Esophagus (tissue), 2 donors: Measurements from ENCODE around the gene MRPL43. TPM values are rescaled to one million over a fixed set of nuclear protein-coding genes. Genes with fewer than 3 reads are reported as not detected.
"Not testable (repeated sequence)": the region's sequence is repeated elsewhere in the genome, so short reads cannot be mapped to it uniquely, and the experiment has no call there.

Experiments used
- H3K27ac ChIP-seq, 2 donors: one replicate each; pipeline ENCODE4 v1.5.1; 2013; ENCODE audit warnings: low read depth in 2 of 2, mild to moderate bottlenecking in 2 of 2, inconsistent platforms in 1 of 2, low read length in 1 of 2, moderate library complexity in 1 of 2
- H3K27me3 ChIP-seq, 2 donors: one replicate each; pipeline ENCODE4 v1.6.1; 2013; ENCODE audit warnings: low read length in 2 of 2, control low read depth in 1 of 2, mild to moderate bottlenecking in 1 of 2; ENCODE audit not compliant: insufficient read depth in 2 of 2, control insufficient read depth in 1 of 2
- H3K36me3 ChIP-seq, 2 donors: one replicate each; pipeline ENCODE4 v1.6.1; 2013; ENCODE audit warnings: low read length in 1 of 2; ENCODE audit not compliant: control insufficient read depth in 2 of 2, insufficient read depth in 2 of 2
- H3K4me1 ChIP-seq, 2 donors: one replicate each; pipeline ENCODE4 v1.6.1; 2013; ENCODE audit warnings: low read length in 1 of 2; ENCODE audit not compliant: control insufficient read depth in 2 of 2, insufficient read depth in 2 of 2
- H3K4me3 ChIP-seq, 2 donors: one replicate each; pipeline ENCODE4 v1.5.1; 2013; ENCODE audit warnings: low read length in 2 of 2, mild to moderate bottlenecking in 2 of 2, low read depth in 1 of 2, moderate library complexity in 1 of 2
- H3K9me3 ChIP-seq, 2 donors: one replicate each; pipeline ENCODE4 v1.6.1; 2013; ENCODE audit warnings: mild to moderate bottlenecking in 2 of 2, low read depth in 1 of 2, low read length in 1 of 2, moderate library complexity in 1 of 2; ENCODE audit not compliant: control insufficient read depth in 2 of 2, insufficient read depth in 1 of 2
- WGBS, 2 donors: extraction: QIAGEN DNeasy Blood & Tissue Kit; methylation state at CpG; one replicate each; pipeline ENCODE4 v1.1.7; 2013; 5-methylcytosine and 5-hydroxymethylcytosine counted together
- polyA plus RNA-seq, 2 donors: library from polyadenylated mRNA; stranded (reverse); fragments of 200-250 nt; gene quantifications; one replicate each; pipeline ENCODE4 v1.2.3, GENCODE V29; 2013
- donor health status: healthy with polysubstance abuse.
- donor health status: Bipolar disorder and iron deficiency.

The MRPL43 gene
- polyA plus RNA-seq, 2 donors, result 60.6 to 89.1 TPM

DNA sequence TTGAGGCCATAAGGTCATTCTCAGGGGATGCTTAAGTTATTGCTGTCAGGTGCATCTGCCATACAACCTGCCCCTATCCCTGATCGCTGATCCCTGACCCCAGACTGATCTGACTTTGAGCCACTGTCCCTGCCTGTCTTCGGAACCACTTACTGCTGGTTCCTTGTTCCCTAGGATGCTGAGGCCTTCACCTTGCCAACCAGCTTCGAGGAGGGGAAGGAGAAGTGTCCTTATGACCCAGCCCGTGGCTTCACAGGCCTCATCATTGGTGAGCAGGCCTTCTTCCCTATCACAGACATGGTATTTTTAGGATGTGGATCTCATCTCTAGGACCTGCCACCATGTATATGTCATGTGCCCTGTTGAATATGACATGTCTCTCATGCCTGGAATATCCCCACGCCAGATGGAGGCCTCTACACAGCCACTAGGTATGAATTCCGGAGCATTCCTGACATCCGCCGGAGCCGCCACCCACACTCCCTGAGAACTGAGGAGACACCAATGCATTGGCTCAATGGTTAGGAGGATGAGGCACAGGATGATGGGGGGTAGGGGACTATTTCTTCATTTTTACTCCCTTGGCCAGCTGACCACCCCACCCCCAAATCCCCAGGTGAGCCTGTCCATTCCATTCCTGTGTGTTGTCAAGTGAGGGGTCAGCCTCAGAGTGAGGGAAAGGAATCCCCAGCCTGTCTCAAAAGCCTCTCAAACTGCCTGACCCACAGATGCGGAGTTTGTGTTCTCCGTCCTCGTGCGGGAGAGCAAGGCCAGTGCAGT is 9.0 kb downstream of the MRPL43 start:
- Histone ChIP-seq H3K4me3 (no peak overlapping the region), H3K36me3 (peaks cover 6 to 18% of the 10 kb centered on the region in 2 donors), H3K27me3 (no peaks in the 10 kb centered on the region), H3K4me1 (peaks cover 2 to 3% of the 10 kb centered on the region in 2 donors), H3K9me3 (no peaks in the 10 kb centered on the region), H3K27ac (no peak overlapping the region)
- 89 to 94% methylated on average over 13 of the region's 13 CpGs for WGBS, 2 donors

DNA sequence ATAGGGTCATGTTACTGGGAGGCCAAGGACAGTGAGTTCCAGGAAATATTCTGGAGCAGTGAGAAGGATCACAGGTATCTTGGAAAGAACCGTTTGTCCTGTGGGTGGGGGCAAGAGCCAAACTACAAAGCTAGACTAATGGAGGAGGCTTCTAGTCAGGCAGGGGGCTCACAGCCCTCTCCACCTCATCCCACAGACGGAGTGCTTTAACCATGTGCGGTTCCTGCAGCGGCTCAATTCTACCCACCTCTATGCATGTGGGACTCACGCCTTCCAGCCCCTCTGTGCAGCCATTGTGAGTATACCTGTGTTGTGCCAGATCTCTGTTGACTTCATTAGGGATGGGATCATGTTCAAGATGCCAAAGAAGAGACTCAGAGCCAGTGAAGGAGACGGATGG is 9.9 kb downstream of the MRPL43 start:
- H3K27me3 ChIP-seq, result no peaks in the 10 kb centered on the region
- H3K4me1 ChIP-seq, result peaks cover 2 to 3% of the 10 kb centered on the region in 2 donors
- no peak overlapping the region for H3K27ac ChIP-seq
- H3K4me3 ChIP-seq, result no peak overlapping the region
- 81 to 85% methylated on average over 6 of the region's 6 CpGs for WGBS, 2 donors
- peaks cover 5 to 13% of the 10 kb centered on the region in 2 donors for H3K36me3 ChIP-seq
- no peaks in the 10 kb centered on the region for H3K9me3 ChIP-seq

DNA sequence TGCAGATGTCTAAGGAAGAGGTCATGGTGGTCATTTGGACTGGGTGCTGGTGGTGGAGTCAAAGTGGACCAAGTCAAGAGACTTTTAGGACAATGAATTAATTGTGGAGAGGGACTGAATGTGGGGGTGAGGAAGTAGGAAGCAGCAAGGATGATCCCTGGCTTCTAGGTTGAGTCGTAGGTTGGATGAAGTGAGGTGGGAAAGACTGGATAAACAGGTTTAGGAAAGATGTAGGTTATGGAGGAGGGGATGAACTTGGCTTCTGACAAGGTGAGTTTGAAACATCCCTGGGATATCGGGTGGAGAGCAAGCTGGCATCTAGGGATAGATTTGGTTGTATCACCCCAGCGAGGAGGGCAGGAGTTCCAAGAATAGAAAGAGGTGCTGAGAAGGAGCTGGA is 10.4 kb downstream of the MRPL43 start:
- Histone ChIP-seq H3K4me3 (no peak overlapping the region), H3K4me1 (peaks cover 2 to 3% of the 10 kb centered on the region in 2 donors), H3K36me3 (peaks cover 5 to 13% of the 10 kb centered on the region in 2 donors), H3K9me3 (no peaks in the 10 kb centered on the region), H3K27me3 (no peaks in the 10 kb centered on the region), H3K27ac (no peak overlapping the region)
- 65 to 68% methylated on average over 3 of the region's 3 CpGs for WGBS, 2 donors

DNA sequence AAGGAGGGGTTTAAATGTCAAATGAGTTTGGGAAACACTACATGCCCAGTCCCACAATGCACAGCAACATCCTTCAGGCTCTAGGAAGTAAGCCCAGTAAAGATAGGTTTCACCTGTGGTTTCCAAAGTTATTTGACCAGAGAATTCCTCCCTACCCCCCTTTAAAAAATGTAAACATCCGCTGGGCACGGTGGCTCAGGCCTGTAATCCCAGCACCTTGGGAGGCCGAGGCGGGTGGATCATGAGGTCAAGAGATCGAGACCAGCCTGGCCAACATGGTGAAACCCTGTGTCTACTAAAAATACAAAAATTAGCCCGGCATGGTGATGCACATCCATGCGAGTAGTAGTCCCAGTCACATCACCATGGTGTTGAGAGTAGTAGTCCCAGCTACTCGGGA is 11.9 kb downstream of the MRPL43 start:
- WGBS, 2 donors, result 84% methylated on average over 8 of the region's 8 CpGs
- H3K36me3 ChIP-seq, result not testable (repeated sequence)

DNA sequence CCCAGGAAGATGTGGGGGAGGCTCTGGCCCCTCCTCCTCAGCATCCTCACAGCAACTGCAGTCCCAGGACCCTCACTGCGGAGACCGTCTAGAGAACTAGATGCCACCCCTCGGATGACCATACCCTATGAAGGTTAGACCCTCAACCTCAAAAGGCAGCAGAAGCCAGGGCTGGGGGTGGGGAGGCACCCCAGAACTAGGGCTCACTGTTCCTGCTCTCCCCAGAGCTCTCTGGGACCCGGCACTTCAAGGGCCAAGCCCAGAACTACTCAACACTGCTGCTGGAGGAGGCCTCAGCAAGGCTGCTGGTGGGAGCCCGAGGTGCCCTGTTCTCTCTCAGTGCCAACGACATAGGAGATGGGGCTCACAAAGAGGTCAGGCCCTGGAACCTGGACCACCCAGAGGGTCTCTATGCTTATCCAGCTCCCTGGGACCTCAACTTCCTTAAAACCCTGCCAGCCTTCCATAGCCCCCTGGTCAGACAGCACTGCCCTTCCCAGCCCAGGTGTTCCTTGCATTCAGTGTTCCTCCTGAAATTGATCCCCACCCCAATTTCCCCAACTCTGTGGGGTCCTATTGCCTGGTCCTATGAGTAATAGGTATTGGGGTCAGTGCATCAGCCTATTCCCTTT is 14.3 kb downstream of the MRPL43 start:
- WGBS, 2 donors, result 93 to 94% methylated on average over 6 of the region's 6 CpGs
- H3K4me1 ChIP-seq, result peaks cover 3 to 7% of the 10 kb centered on the region in 2 donors
- no peaks in the 10 kb centered on the region for H3K9me3 ChIP-seq
- H3K36me3 ChIP-seq, result peaks cover 0 to 2% of the 10 kb centered on the region in 2 donors
- no peaks in the 10 kb centered on the region for H3K27me3 ChIP-seq
- no peak overlapping the region for H3K27ac ChIP-seq
- H3K4me3 ChIP-seq, result no peak overlapping the region

More for the DNA sequence above, 11.9 kb downstream of the MRPL43 start:
- H3K9me3 ChIP-seq, H3K27ac ChIP-seq, H3K27me3 ChIP-seq, H3K4me1 ChIP-seq, H3K4me3 ChIP-seq: not testable (repeated sequence)

DNA sequence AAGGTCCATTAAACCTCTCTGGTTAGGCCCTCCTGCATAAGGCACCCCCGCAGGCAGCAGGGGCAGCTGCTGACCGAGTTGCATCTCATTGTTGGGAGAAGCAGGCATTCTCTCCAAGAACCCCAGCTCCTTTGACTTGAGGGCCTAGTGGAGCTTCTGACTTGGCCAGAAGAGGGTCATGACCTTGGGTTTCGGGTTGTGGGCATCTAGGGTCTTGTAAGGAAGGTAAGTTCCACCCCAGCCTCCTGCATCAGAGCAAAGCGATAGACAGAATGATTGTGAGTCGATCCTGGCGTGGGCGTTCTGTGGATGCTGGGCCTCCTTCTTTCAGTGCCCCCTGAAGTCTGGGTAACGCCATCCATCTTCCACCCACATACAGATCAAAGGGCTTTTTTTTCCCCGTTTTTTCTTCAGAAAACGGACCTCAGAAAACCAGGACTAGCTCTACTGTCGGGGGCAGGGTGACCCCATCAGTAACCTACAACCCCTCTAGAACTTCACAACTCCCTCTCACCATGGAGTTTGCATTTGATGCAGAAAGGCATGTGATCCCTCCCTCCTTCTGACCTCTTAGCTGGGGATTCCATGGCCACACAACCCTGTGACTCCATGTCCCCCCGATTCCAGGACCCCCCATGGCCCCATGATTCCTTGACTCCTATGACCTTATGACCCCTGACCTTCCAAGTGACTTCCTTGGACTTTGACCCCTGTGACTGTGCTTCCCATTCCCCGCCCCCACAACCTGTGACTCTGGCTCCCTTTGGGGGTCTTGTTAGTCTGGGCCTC is 15.0 kb downstream of the MRPL43 start:
- H3K27ac ChIP-seq, result no peak overlapping the region
- no peaks in the 10 kb centered on the region for H3K36me3 ChIP-seq

DNA sequence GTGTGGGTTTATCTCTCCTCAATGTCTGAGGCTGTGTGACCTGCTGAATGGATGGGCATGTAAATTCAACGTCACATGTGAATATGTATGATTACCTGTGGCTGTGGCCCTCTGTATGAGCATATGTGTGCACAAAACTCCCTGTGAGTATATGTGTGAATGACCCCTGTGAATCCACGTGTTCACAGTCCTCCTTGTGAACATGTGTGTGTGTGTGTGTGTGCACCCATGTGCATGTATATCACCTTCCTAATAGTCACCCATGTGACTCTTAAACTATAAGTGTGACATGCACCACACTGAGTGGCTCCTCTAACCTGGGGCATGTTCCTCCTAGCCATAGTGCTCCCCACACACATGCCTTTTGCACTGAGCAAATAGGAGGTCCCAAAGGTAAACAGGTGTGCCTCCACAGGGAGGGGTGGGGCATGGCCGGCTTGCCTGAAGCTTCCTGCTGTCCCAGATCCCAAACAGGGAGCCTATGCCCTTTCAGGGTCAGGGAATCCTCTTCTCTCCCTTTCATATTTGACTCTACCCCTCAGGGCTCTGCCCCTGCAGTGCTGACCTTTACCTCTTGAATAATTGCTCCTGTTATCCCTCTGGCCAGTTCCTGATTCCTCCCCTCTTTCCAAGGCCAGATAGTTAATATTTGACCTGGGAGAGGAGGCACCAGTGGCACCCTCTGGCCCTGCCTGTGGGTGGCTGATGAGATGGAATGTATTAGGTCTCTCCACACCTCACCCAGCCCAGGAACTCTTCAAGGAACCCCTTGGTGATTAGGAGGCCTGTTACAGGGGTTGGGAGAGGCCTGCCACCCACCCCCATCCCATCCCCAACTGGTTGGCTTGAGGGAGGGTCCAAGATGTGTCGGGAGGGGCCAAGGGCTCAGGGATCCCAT is 16.1 kb downstream of the MRPL43 start:
- 41 to 67% methylated on average over 4 of the region's 4 CpGs for WGBS, 2 donors
- H3K9me3 ChIP-seq, result no peaks in the 10 kb centered on the region
- H3K4me3 ChIP-seq, result no peak overlapping the region
- no peak overlapping the region for H3K27ac ChIP-seq
- peaks cover 0 to 5% of the 10 kb centered on the region in 2 donors for H3K4me1 ChIP-seq
- no peaks in the 10 kb centered on the region for H3K27me3 ChIP-seq
- H3K36me3 ChIP-seq, result no peaks in the 10 kb centered on the region

More for the DNA sequence above, 15.0 kb downstream of the MRPL43 start:
- H3K4me3 ChIP-seq, result no peak overlapping the region
- H3K4me1 ChIP-seq, result peaks cover 2 to 7% of the 10 kb centered on the region in 2 donors
- H3K9me3 ChIP-seq, result no peaks in the 10 kb centered on the region
- H3K27me3 ChIP-seq, result no peaks in the 10 kb centered on the region
- WGBS, 2 donors, result 71 to 77% methylated on average over 13 of the region's 13 CpGs

DNA sequence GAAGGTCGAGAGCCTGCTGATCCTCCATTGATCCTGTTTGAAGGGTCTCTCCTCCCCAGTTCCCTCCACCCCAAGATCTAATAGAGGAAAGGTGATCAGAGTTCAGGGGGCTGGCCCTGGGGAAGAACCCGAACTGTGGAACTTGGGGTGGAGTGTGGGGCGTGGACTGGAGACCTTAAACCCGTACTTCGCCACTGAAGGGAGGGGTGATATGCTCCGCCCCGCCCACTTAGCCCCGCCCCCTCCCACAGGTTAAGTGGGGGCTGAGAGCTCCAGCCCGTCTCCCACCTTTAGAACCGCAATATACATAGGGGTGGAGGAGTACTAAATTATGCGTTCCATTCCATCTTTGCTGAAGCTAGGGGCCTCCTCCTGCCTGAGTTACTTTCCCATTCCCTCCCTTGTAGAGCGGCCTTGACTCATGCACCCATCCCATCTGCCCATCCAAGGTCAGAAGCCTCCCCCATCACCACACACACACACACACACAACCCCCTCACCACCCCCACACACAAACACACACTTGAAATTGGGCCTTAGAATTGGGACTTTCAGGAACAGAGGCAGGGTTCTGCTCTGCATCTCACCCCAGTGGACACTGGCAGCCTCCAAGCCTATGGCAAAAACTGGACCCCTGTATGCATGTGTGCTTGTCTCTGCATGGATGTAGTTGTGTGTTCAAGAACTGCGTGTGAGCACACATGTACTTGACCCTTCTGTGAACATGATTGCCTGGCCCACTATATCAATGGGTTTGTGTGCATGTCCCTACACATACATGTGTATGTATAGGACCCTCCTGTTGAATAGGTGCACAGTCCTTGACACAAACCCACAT is 17.0 kb downstream of the MRPL43 start:
- H3K27ac ChIP-seq, result no peak overlapping the region
- H3K4me3 ChIP-seq, result peak overlapping the region; percentile 49 to 61
- 28 to 35% methylated on average over 13 of the region's 13 CpGs for WGBS, 2 donors
- H3K9me3 ChIP-seq, result no peaks in the 10 kb centered on the region
- no peaks in the 10 kb centered on the region for H3K36me3 ChIP-seq
- peaks cover 0 to 5% of the 10 kb centered on the region in 2 donors for H3K4me1 ChIP-seq
- H3K27me3 ChIP-seq, result no peaks in the 10 kb centered on the region
